ENCODE measurements around the gene SNX20. TPM values are rescaled to one million over a fixed set of nuclear protein-coding genes. Genes with fewer than 3 reads are reported as not detected.

SNX20 gene
- total and polyA plus RNA-seq, 10 of the 15 experiments (the other 5 are each of a cell fraction or from before 2014, with no cell fraction given) = 4.6 to 30.8 (median 21.9) TPM

GRCh38 chr16:50706250-50706649, 25.1 kb upstream of the SNX20 start (continued):
- TF ChIP-seq, protein P1, sequence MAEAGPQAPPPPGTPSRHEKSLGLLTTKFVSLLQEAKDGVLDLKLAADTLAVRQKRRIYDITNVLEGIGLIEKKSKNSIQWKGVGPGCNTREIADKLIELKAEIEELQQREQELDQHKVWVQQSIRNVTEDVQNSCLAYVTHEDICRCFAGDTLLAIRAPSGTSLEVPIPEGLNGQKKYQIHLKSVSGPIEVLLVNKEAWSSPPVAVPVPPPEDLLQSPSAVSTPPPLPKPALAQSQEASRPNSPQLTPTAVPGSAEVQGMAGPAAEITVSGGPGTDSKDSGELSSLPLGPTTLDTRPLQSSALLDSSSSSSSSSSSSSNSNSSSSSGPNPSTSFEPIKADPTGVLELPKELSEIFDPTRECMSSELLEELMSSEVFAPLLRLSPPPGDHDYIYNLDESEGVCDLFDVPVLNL (IDR thresholded peaks at IDR 0.05; ENCODE audit: low read depth, low read length) = no peak
- TF ChIP-seq SMARCA5 (IDR thresholded peaks at IDR 0.05) (no peak), IKZF2 (IDR thresholded peaks at IDR 0.05) (no peak), NFIC (IDR thresholded peaks at IDR 0.05; ENCODE audit: low read depth, low read length) (no peak), TCF12 (IDR thresholded peaks at IDR 0.05; ENCODE audit: low read depth, low read length) (no peak), CTCF (IDR thresholded peaks at IDR 0.05 in 2 of 3, conservative IDR thresholded peaks at IDR 0.05 in 1 of 3; ENCODE audit: control insufficient read depth in 2 of 3, extremely low read depth in 1 of 3, insufficient read depth in 1 of 3, low read depth in 3 of 3, low read length in 3 of 3) (no peak), BMI1 (IDR thresholded peaks at IDR 0.05; ENCODE audit: borderline replicate concordance) (no peak)

DNA sequence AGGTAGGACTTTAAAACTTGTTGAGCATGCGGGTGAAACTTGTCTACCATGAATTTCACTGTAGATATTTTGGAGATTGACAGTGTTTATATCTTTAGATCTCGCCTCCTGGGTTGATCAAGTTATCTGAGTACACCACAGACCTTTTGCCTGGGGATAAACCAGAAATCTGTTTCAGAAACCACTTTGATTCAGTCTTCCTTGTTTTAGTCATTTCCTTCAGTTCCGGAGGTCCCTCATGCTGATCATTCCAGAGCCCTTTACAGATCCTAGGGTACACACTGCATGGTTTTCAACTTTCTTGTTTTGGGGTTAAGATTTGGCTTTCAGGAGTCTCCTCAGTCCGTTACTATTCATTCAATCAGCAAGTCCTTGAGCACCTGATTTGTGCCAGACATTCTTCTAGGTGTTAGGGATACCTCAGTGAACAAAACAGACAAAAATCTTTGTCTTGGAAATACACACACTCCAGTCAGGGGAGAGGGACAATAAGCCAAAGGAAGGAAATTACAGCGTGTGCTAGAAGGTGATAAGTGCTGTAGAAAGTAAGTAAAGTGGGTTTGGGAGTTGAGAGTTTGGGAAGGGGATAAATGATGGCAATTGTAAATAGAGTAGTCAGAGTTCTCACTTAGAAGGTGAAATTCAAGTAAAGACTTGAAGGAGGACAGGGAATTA, 24.5 kb upstream of the SNX20 start:
- no peaks in the 10 kb centered on the region for H4K20me1 ChIP-seq (ENCODE audit: control insufficient read depth, insufficient read depth)
- ATAC-seq (no peak), DNase-seq (ENCODE audit: low read depth, low spot score) (no peak), FAIRE-seq (no peak)
- peaks cover 20% of the 10 kb centered on the region for H3K4me1 ChIP-seq (ENCODE audit: control insufficient read depth, insufficient read depth, low read length)
- peaks cover 11% of the 10 kb centered on the region for H3K9me3 ChIP-seq (replicated peaks; ENCODE audit: control insufficient read depth, insufficient read depth, low read length)
- no peak overlapping the region for H2AFZ ChIP-seq (ENCODE audit: control insufficient read depth, low read depth, low read length)
- SMC1A ChIA-PET (ENCODE audit: uncharacterized antibody, unreplicated experiment) = no interaction called here
- in situ Hi-C loops (cut with MboI) (no loop called here), intact Hi-C loops (cut with micrococcal nuclease; ENCODE audit: unreplicated experiment) (no loop called here)
- H3K4me2 ChIP-seq (ENCODE audit: control insufficient read depth, insufficient read depth) = no peak overlapping the region
- H3K4me3 ChIP-seq = no peak overlapping the region
- H3K79me2 ChIP-seq (ENCODE audit: control insufficient read depth, insufficient read depth, low read length) = no peaks in the 10 kb centered on the region
- 87% methylated on average over 5 of the region's 5 CpGs for WGBS (ENCODE audit: insufficient coverage, insufficient replicate concordance, low lambda C conversion rate, missing lambda C conversion rate)
- POLR2A ChIA-PET = no interaction called here
- no peak overlapping the region for H3K27ac ChIP-seq (ENCODE audit: control insufficient read depth, insufficient read depth)
- no peak for TF ChIP-seq ZZZ3 (IDR thresholded peaks at IDR 0.05; ENCODE audit: control insufficient read depth, insufficient read length, low read depth)
- no peak for TF ChIP-seq IRF3 (IDR thresholded peaks at IDR 0.05)
- no peak for TF ChIP-seq PBX3 (IDR thresholded peaks at IDR 0.05; ENCODE audit: insufficient replicate concordance, low read depth, low read length)
- TF ChIP-seq SKIL (IDR thresholded peaks at IDR 0.05; ENCODE audit: low read depth, poor library complexity, severe bottlenecking) = no peak
- TF ChIP-seq RAD21 (IDR thresholded peaks at IDR 0.05; ENCODE audit: insufficient read depth, low read depth, low read length) = no peak
- no peak for TF ChIP-seq JUND (IDR thresholded peaks at IDR 0.05; ENCODE audit: low read depth, low read length)
- no peak for TF ChIP-seq HCFC1 (IDR thresholded peaks at IDR 0.05; ENCODE audit: low read length)
- no peak overlapping the region for H3K9ac ChIP-seq (ENCODE audit: control insufficient read depth, insufficient read depth, low read length)
- H3K36me3 ChIP-seq (ENCODE audit: control insufficient read depth in 2 of 2, insufficient read depth in 2 of 2, low read length in 1 of 2) = peaks cover 0 to 2% of the 10 kb centered on the region in 2 experiments; a peak in 3 of 4 replicates
- RAD21 ChIA-PET (ENCODE audit: unreplicated experiment) = no interaction called here
- H3K27me3 ChIP-seq (replicated peaks in 1 of 2; ENCODE audit: control insufficient read depth in 2 of 2, insufficient read depth in 2 of 2, low read length in 1 of 2) = no peaks in the 10 kb centered on the region
- no TSS peak for BruUV-seq (replicated peaks)
- CTCF ChIA-PET = no interaction called here

Measured in GM12878 (cell line).